H1 (cell line): ENCODE results near the gene GALNT18.

Experiments
- BCL11A ChIP-seq, 2 experiments: IDR thresholded peaks; one replicate each; pipeline ENCODE4 v1.6.1; 2011; ENCODE audit warnings: low read depth in 2 of 2, low read length in 2 of 2, mild to moderate bottlenecking in 2 of 2
- CHD2 ChIP-seq: IDR thresholded peaks from 2 replicates; pipeline ENCODE4 v1.6.1; 2012; ENCODE audit warnings: low read length, improper control_type of control experiment
- EP300 ChIP-seq, 2 experiments: IDR thresholded peaks; 1 replicate in 1 of 2; 2 replicates in 1 of 2; pipeline ENCODE4 v1.6.1; 2011 to 2012; ENCODE audit warnings: low read depth in 2 of 2, low read length in 2 of 2, mild to moderate bottlenecking in 2 of 2, borderline replicate concordance in 1 of 2, inconsistent platforms in 1 of 2, moderate library complexity in 1 of 2
- EZH2 ChIP-seq: fragments of 200-600 bp; sonication (generic); IDR thresholded peaks from 2 replicates; pipeline ENCODE4 v1.7.1; 2012; ENCODE audit warnings: low read depth, mild to moderate bottlenecking, moderate library complexity, low read length, inconsistent platforms; ENCODE audit not compliant: severe bottlenecking
- POLR2A ChIP-seq, 2 experiments: IDR thresholded peaks; 1 replicate in 1 of 2; 2 replicates in 1 of 2; pipeline ENCODE4 v1.6.1; 2011; ENCODE audit warnings: low read depth in 2 of 2, low read length in 2 of 2, mild to moderate bottlenecking in 2 of 2; ENCODE audit errors: control extremely low read depth in 1 of 2
- POLR2AphosphoS5 ChIP-seq: IDR thresholded peaks from 2 replicates; pipeline ENCODE4 v1.6.1; 2011; ENCODE audit warnings: low read depth, low read length
- POU5F1 ChIP-seq: IDR thresholded peaks from 2 replicates; pipeline ENCODE4 v1.6.1; 2011; ENCODE audit warnings: low read depth, mild to moderate bottlenecking, low read length, moderate library complexity
- SIX5 ChIP-seq: IDR thresholded peaks from 2 replicates; pipeline ENCODE4 v1.6.1; 2011; ENCODE audit warnings: mild to moderate bottlenecking, low read depth, low read length
- SP1 ChIP-seq: IDR thresholded peaks from 2 replicates; pipeline ENCODE4 v1.6.1; 2011; ENCODE audit warnings: low read depth, low read length
- TCF12 ChIP-seq: IDR thresholded peaks from 2 replicates; pipeline ENCODE4 v1.6.1; 2011; ENCODE audit warnings: low read depth, mild to moderate bottlenecking, low read length
- TEAD4 ChIP-seq: IDR thresholded peaks from 2 replicates; pipeline ENCODE4 v1.6.1; 2012; ENCODE audit warnings: low read depth, low read length, inconsistent platforms, mixed read lengths
- TF ChIP-seq, protein P1 (sequence below), 3 experiments: IDR thresholded peaks; 1 replicate in 2 of 3; 2 replicates in 1 of 3; pipeline versions ENCODE4 v1.5.1 to v1.6.1; 2011; ENCODE audit warnings: low read length in 3 of 3, mild to moderate bottlenecking in 3 of 3, inconsistent platforms in 2 of 3, low read depth in 1 of 3, moderate library complexity in 1 of 3; ENCODE audit not compliant: insufficient read depth in 1 of 3; ENCODE audit errors: control extremely low read depth in 1 of 3

DNA sequence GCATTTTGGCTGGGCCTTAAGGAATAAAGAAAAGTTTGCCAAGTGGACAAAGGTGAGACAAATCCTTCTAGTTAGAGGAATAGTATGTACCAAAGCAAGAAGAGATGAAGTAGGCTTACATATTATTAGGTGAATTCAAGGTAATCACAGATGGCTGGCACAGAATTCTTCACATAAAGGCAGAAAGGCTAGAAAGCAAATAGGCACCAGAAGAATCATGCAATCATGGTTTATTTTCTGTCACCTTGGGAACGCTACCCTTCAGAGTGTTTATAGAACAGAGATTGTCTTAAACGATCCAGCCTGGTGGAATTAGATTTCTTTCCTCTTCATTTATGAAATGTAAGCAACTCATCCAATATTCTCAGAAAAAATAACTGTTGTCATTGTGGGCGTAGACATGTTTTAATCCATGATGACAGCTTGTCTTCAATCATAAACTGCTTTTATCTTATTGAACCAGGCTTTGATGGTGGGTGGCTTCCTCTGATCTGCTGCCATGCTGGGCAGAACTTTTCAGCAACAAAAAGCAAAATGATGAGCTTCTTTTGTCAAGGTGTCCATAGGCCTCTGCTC is 219.8 kb downstream of the GALNT18 start:
- TF ChIP-seq POLR2A (IDR thresholded peaks at IDR 0.05; ENCODE audit: control extremely low read depth in 1 of 2, low read depth in 2 of 2, low read length in 2 of 2), result no peak
- no peak for TF ChIP-seq BCL11A (IDR thresholded peaks at IDR 0.05; ENCODE audit: low read depth in 2 of 2, low read length in 2 of 2)
- TF ChIP-seq, protein P1, sequence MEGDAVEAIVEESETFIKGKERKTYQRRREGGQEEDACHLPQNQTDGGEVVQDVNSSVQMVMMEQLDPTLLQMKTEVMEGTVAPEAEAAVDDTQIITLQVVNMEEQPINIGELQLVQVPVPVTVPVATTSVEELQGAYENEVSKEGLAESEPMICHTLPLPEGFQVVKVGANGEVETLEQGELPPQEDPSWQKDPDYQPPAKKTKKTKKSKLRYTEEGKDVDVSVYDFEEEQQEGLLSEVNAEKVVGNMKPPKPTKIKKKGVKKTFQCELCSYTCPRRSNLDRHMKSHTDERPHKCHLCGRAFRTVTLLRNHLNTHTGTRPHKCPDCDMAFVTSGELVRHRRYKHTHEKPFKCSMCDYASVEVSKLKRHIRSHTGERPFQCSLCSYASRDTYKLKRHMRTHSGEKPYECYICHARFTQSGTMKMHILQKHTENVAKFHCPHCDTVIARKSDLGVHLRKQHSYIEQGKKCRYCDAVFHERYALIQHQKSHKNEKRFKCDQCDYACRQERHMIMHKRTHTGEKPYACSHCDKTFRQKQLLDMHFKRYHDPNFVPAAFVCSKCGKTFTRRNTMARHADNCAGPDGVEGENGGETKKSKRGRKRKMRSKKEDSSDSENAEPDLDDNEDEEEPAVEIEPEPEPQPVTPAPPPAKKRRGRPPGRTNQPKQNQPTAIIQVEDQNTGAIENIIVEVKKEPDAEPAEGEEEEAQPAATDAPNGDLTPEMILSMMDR (IDR thresholded peaks at IDR 0.05; ENCODE audit: control extremely low read depth in 1 of 3, insufficient read depth in 1 of 3, low read depth in 1 of 3, low read length in 3 of 3), result no peak
- TF ChIP-seq EZH2, result no peak
- no peak for TF ChIP-seq SP1
- no peak for TF ChIP-seq SIX5
- TF ChIP-seq EP300 (IDR thresholded peaks at IDR 0.05; ENCODE audit: borderline replicate concordance in 1 of 2, low read depth in 2 of 2, low read length in 2 of 2), result no peak
- no peak for TF ChIP-seq TCF12
- no peak for TF ChIP-seq POU5F1
- TF ChIP-seq TEAD4, result no peak
- no peak for TF ChIP-seq POLR2AphosphoS5
- TF ChIP-seq CHD2, result no peak
